IMR-90 (cell line): ENCODE data around the gene DOCK2. TPM values are rescaled to one million over a fixed set of nuclear protein-coding genes. Genes with fewer than 3 reads are reported as not detected.

Experiments used
- ATAC-seq: fragments of 200-7000 bp; cut with Tn5 transposase; 2 replicates; pipeline ENCODE4 v1.9.1; 2020; ENCODE audit warnings: low read depth, mild to moderate bottlenecking, moderate library complexity
- BruUV-seq: library from RNA; stranded (reverse); fragments of 400-500 nt; replicated peaks from 2 replicates; lab custom pipeline; 2021; lab: Mats Ljungman, UMichigan
- CTCF ChIA-PET: fragments of 300-600 bp; formaldehyde crosslinking; extraction: SDS; loops from one replicate; lab custom pipeline; 2021; ENCODE audit warnings: antibody characterized with exemption; lab: Yijun Ruan, JAX
- POLR2A ChIA-PET: fragments of 300-600 bp; sonication (Branson Sonifier 250); formaldehyde crosslinking; loops from one replicate; lab custom pipeline; 2022; ENCODE audit warnings: antibody characterized with exemption; ENCODE audit not compliant: unreplicated experiment; lab: Charles Lee
- DNase-seq: peaks from one replicate; pipeline ENCODE4 v3.0.0; 2013
- H2AFZ ChIP-seq: replicated peaks from 2 replicates; pipeline ENCODE3; 2013; ENCODE audit warnings: low read length, mild to moderate bottlenecking; ENCODE audit not compliant: poor library complexity
- H2AK5ac ChIP-seq: 2 replicates; pipeline ENCODE4 v1.6.1; 2013; ENCODE audit warnings: low read depth, low read length, inconsistent platforms
- H2AK9ac ChIP-seq: replicated peaks from 2 replicates; pipeline ENCODE3; 2013; ENCODE audit warnings: mild to moderate bottlenecking, low read depth, low read length, moderate library complexity; ENCODE audit not compliant: poor library complexity
- H2BK120ac ChIP-seq: 2 replicates; pipeline ENCODE4 v1.6.1; 2013; ENCODE audit warnings: low read depth, low read length, inconsistent platforms
- H2BK15ac ChIP-seq: 3 replicates; pipeline ENCODE4 v1.6.1; 2013; ENCODE audit warnings: low read depth, low read length, inconsistent platforms
- H2BK20ac ChIP-seq: 2 replicates; pipeline ENCODE4 v1.6.1; 2013; ENCODE audit warnings: low read depth, mild to moderate bottlenecking, inconsistent platforms, low read length, moderate library complexity
- H2BK5ac ChIP-seq: 2 replicates; pipeline ENCODE4 v1.6.1; 2013; ENCODE audit warnings: mild to moderate bottlenecking, low read depth, low read length, inconsistent platforms; ENCODE audit not compliant: poor library complexity, severe bottlenecking
- H3K14ac ChIP-seq: replicated peaks from 2 replicates; pipeline ENCODE4 v1.6.1; 2013; ENCODE audit warnings: low read depth, low read length, inconsistent platforms
- H3K18ac ChIP-seq: 2 replicates; pipeline ENCODE4 v1.6.1; 2013; ENCODE audit warnings: low read depth, low read length, control low read depth
- H3K23ac ChIP-seq: 2 replicates; pipeline ENCODE4 v1.6.1; 2013; ENCODE audit warnings: low read depth, low read length, inconsistent platforms
- H3K27ac ChIP-seq: 2 replicates; pipeline ENCODE4 v1.5.1; 2013; ENCODE audit warnings: mild to moderate bottlenecking, control low read depth, low read length; ENCODE audit not compliant: insufficient read depth
- H3K27me3 ChIP-seq: 2 replicates; pipeline ENCODE4 v1.6.1; 2013; ENCODE audit warnings: low read length; ENCODE audit not compliant: control insufficient read depth, insufficient read depth
- H3K36me3 ChIP-seq: 2 replicates; pipeline ENCODE4 v1.6.1; 2013; ENCODE audit warnings: low read length, mixed read lengths; ENCODE audit not compliant: control insufficient read depth, insufficient read depth
- H3K4ac ChIP-seq: 2 replicates; pipeline ENCODE4 v1.6.1; 2013; ENCODE audit warnings: low read depth, low read length, inconsistent platforms
- H3K4me1 ChIP-seq: 2 replicates; pipeline ENCODE4 v1.6.1; 2013; ENCODE audit warnings: low read length, mixed read lengths; ENCODE audit not compliant: control insufficient read depth, insufficient read depth
- H3K4me2 ChIP-seq: 2 replicates; pipeline ENCODE4 v1.6.1; 2013; ENCODE audit warnings: low read depth, mild to moderate bottlenecking, control low read depth, low read length, moderate library complexity
- H3K4me3 ChIP-seq: 2 replicates; pipeline ENCODE4 v1.5.1; 2013; ENCODE audit warnings: low read depth, mild to moderate bottlenecking, control low read depth, low read length, moderate library complexity; ENCODE audit not compliant: insufficient read depth
- H3K56ac ChIP-seq: 2 replicates; pipeline ENCODE4 v1.6.1; 2013; ENCODE audit warnings: low read length, inconsistent platforms; ENCODE audit not compliant: insufficient read depth; ENCODE audit errors: extremely low read depth
- H3K79me1 ChIP-seq, 2 experiments: 2 replicates each; pipeline ENCODE4 v1.6.1; 2013; ENCODE audit warnings: low read length in 2 of 2, inconsistent platforms in 1 of 2, low read depth in 1 of 2
- H3K9ac ChIP-seq: 2 replicates; pipeline ENCODE4 v1.6.1; 2013; ENCODE audit warnings: low read depth, low read length, control low read depth
- H3K9me1 ChIP-seq: 2 replicates; pipeline ENCODE4 v1.6.1; 2013; ENCODE audit warnings: low read length, inconsistent platforms; ENCODE audit not compliant: insufficient read depth
- H3K9me3 ChIP-seq: 2 replicates; pipeline ENCODE4 v1.6.1; 2013; ENCODE audit warnings: low read length; ENCODE audit not compliant: control insufficient read depth, insufficient read depth
- H4K20me1 ChIP-seq: 2 replicates; pipeline ENCODE4 v1.6.1; 2013; ENCODE audit warnings: low read length, inconsistent platforms; ENCODE audit not compliant: insufficient read depth
- H4K5ac ChIP-seq: 2 replicates; pipeline ENCODE4 v1.6.1; 2013; ENCODE audit warnings: mild to moderate bottlenecking, low read depth, low read length, control low read depth
- H4K8ac ChIP-seq, 2 experiments: 2 replicates each; pipeline ENCODE4 v1.6.1; 2013; ENCODE audit warnings: low read depth in 2 of 2, low read length in 2 of 2, control low read depth in 1 of 2, inconsistent platforms in 1 of 2
- H4K91ac ChIP-seq: 2 replicates; pipeline ENCODE4 v1.6.1; 2013; ENCODE audit warnings: low read depth, low read length, inconsistent platforms; ENCODE audit not compliant: insufficient read depth
- CEBPB ChIP-seq: IDR thresholded peaks from 2 replicates; pipeline ENCODE4 v1.6.1; 2012; ENCODE audit warnings: low read depth, low read length, improper control_type of control experiment
- ELK1 ChIP-seq: fragments of 150-350 bp; IDR thresholded peaks from 2 replicates; pipeline ENCODE4 v1.6.1; 2016; ENCODE audit warnings: low read depth, mild to moderate bottlenecking, low read length, moderate library complexity, borderline replicate concordance
- RFX5 ChIP-seq: IDR thresholded peaks from 2 replicates; pipeline ENCODE4 v1.8.0; 2012; ENCODE audit warnings: low read depth, mild to moderate bottlenecking, low read length, moderate library complexity
- WGBS, 2 experiments: methylation state at CpG; one replicate each; pipeline versions ENCODE4 v1.1.5 to v1.1.7; 2013; ENCODE audit warnings: missing lambda C conversion rate in 2 of 2; ENCODE audit not compliant: insufficient read length in 1 of 2; ENCODE audit errors: extremely low coverage in 2 of 2; 5-methylcytosine and 5-hydroxymethylcytosine counted together
- dilution Hi-C: fragments of 300-500 bp; cut with HindIII; formaldehyde crosslinking; loops from one replicate; pipeline ENCODE4 v1.14.3; 2018; ENCODE audit warnings: low sequenced_read_pairs; ENCODE audit not compliant: unreplicated experiment
- in situ Hi-C: fragments of 300-500 bp; cut with MboI; formaldehyde crosslinking; loops from 3 replicates; pipeline ENCODE4 v1.14.3; 2019; ENCODE audit warnings: low sequenced_read_pairs, inconsistent platforms, mixed read lengths
- intact Hi-C: fragments of 100-400 bp; cut with micrococcal nuclease; formaldehyde crosslinking; loops from 2 replicates; pipeline ENCODE4 v1.10.0; 2022
- polyA plus RNA-seq, 3 experiments: library from polyadenylated mRNA; depleted of rRNA; stranded (reverse); fragments of >200 nt; gene quantifications; 2 replicates each; pipeline ENCODE4 v1.2.3, GENCODE V29; 2012; ENCODE audit warnings: low replicate concordance in 1 of 3
- total RNA-seq: library from RNA; depleted of rRNA; stranded (reverse); fragments of >200 nt; gene quantifications from 2 replicates; pipeline ENCODE4 v1.2.3, GENCODE V29; 2012

The DOCK2 gene
- total and polyA plus RNA-seq, 2 of the 4 experiments (the other 2 are of a cell fraction), result 0.72 to 3.0 TPM

GRCh38 chr5:169628892-169629291, 8.2 kb upstream of the DOCK2 start:
- no TSS peak for BruUV-seq
- in situ Hi-C loops, result no loop called here
- no peak overlapping the region for H3K27ac ChIP-seq
- H3K23ac ChIP-seq, result no peak overlapping the region
- no peak overlapping the region; the same call in 1 of the 2 replicates for H3K4ac ChIP-seq
- no peak overlapping the region for H2AFZ ChIP-seq
- WGBS, 2 experiments, result no CpG with 5 or more reads among the region's 2 CpGs
- no peaks in the 10 kb centered on the region for H3K36me3 ChIP-seq
- no peaks in the 10 kb centered on the region for H3K27me3 ChIP-seq
- peak overlapping the region; percentile 97; the same call in 1 of the 2 replicates for H3K18ac ChIP-seq
- TF ChIP-seq RFX5 (no peak), CEBPB (peak; percentile 57; the same call in 1 of the 2 replicates), ELK1 (no peak)
- peak; percentile 86 for DNase-seq
- H3K9ac ChIP-seq, result no peak overlapping the region
- no peaks in the 10 kb centered on the region; a peak in 1 of 4 replicates for H3K79me1 ChIP-seq
- dilution Hi-C loops, result no loop called here
- no peak overlapping the region for H4K91ac ChIP-seq
- H2BK15ac ChIP-seq, result peak overlapping the region; percentile 73; the same call in 2 of the 3 replicates
- no peak overlapping the region; the same call in 1 of the 2 replicates for H4K5ac ChIP-seq
- H3K9me3 ChIP-seq, result no peaks in the 10 kb centered on the region
- H2AK5ac ChIP-seq, result no peak overlapping the region
- H2BK5ac ChIP-seq, result peak overlapping the region; percentile 81
- no peak overlapping the region for H3K56ac ChIP-seq
- peak; percentile 52 for ATAC-seq
- ChIA-PET POLR2A (no interaction called here), CTCF (no interaction called here)
- peak overlapping the region; percentile 77; the same call in 1 of the 2 replicates for H2BK120ac ChIP-seq
- H4K20me1 ChIP-seq, result no peaks in the 10 kb centered on the region
- no peak overlapping the region for H3K4me3 ChIP-seq
- peaks cover 11% of the 10 kb centered on the region for H3K4me1 ChIP-seq
- no peak overlapping the region; the same call in 1 of the 2 replicates for H3K4me2 ChIP-seq
- no peak overlapping the region for H3K14ac ChIP-seq
- H2AK9ac ChIP-seq, result no peak overlapping the region
- H2BK20ac ChIP-seq, result peak overlapping the region; percentile 58; the same call in 1 of the 2 replicates
- peak overlapping the region in 1 of 2 experiments; percentile 20; a peak in 1 of 4 replicates for H4K8ac ChIP-seq
- intact Hi-C loops, result no loop called here
- peaks cover 8% of the 10 kb centered on the region; the same call in 1 of the 2 replicates for H3K9me1 ChIP-seq
